GM12864 (cell line): ENCODE results near the gene ZCCHC14.
"Not testable (repeated sequence)": the region's sequence is repeated elsewhere in the genome, so short reads cannot be mapped to it uniquely, and the experiment has no call there.

Experiments used
- DNase-seq: peaks from one replicate; pipeline ENCODE4 v3.0.0-alpha.2; 2011; ENCODE audit warnings: low read depth
- H3K4me3 ChIP-seq: 2 replicates; pipeline ENCODE4 v1.5.1; 2011; ENCODE audit warnings: mild to moderate bottlenecking, low read depth, low read length, control low read depth
- TF ChIP-seq, protein P1 (sequence below): IDR thresholded peaks from 2 replicates; pipeline ENCODE4 v1.5.1; 2011; ENCODE audit warnings: low read depth, mild to moderate bottlenecking, moderate library complexity, low read length, control low read depth, inconsistent platforms; ENCODE audit errors: missing control alignments

Gene ZCCHC14

DNA sequence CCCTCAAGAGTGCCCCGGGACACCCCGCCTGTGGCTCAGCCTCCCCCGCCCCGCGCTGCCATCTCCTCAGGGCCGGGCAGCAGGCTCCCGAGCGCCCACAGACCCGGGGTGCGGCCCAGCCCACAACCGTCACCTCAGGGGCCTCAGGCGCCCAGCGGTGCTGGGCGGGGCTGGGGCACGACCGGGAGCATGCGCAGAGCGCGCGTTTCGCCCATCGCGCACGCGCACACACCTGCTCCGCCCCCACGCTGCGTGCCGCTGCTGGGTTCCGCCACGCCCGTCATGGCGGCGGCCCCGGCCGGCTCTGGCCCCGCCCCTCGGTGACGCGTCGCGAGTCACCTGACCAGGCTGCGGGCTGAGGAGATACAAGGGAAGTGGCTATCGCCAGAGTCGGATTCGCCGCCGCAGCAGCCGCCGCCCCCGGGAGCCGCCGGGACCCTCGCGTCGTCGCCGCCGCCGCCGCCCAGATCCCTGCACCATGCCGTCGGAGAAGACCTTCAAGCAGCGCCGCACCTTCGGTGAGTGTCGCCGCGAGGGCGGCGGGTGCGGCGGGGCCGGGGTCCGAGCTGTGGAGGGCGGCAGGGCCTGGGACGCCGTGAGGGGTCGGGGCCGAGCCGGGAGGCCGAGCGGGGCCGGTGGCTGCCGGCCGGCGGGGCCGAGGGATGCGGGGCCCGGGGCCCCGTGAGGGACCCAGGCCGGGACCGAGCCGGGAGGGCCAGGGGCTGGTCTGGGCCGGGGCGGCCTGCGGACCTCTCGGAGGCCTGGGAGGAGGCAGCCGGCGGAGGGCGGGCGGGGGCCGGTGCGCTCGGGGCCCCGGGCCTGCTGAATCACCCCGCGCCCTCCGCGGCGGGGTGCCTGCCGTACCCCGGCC lies 100.6 kb downstream of the ZCCHC14 start, which contains the start of gene MAP1LC3B:
Gene MAP1LC3B (plus strand): TSS at position 387 of the 871 bp plus-strand sequence. CDS start 92 bp downstream, at position 479.
- TF ChIP-seq, protein P1, sequence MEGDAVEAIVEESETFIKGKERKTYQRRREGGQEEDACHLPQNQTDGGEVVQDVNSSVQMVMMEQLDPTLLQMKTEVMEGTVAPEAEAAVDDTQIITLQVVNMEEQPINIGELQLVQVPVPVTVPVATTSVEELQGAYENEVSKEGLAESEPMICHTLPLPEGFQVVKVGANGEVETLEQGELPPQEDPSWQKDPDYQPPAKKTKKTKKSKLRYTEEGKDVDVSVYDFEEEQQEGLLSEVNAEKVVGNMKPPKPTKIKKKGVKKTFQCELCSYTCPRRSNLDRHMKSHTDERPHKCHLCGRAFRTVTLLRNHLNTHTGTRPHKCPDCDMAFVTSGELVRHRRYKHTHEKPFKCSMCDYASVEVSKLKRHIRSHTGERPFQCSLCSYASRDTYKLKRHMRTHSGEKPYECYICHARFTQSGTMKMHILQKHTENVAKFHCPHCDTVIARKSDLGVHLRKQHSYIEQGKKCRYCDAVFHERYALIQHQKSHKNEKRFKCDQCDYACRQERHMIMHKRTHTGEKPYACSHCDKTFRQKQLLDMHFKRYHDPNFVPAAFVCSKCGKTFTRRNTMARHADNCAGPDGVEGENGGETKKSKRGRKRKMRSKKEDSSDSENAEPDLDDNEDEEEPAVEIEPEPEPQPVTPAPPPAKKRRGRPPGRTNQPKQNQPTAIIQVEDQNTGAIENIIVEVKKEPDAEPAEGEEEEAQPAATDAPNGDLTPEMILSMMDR: no peak
- DNase-seq: peak; percentile 80
- peak within 1 kb of the TSS; percentile 78 for H3K4me3 ChIP-seq

DNA sequence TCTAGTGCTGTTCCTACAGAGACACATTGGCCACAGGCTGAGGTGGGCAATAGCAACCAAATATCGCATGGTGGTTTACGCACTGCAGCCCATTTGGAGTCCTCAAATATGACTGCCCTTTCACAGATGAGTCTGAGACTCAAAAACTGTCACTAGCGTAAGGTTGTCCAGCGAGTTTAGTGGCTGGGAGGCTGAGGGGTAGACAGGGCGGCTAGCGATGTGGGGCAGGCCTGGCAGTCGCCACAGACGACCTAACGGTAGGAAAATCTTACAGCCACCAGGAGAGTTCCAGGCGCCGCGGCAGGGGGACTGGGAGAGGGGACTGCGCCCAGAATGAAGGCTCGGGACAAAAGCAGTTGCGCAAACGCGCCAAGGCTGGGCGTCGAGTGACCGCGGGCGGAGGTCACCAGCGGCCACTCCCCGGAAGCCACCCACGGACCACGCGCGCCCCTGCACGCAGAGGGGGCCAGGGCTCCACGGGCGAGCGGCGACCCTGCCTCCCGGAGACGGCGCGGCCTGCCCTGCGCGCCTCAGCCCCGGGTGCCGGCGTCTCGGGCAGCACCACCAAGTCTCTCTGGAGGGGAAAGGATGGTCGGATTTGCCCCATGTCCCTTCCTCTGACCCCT lies 101.4 kb downstream of the ZCCHC14 start:
- peak overlapping the region; percentile 78 for H3K4me3 ChIP-seq
- no peak for DNase-seq
- TF ChIP-seq, protein P1: no peak

DNA sequence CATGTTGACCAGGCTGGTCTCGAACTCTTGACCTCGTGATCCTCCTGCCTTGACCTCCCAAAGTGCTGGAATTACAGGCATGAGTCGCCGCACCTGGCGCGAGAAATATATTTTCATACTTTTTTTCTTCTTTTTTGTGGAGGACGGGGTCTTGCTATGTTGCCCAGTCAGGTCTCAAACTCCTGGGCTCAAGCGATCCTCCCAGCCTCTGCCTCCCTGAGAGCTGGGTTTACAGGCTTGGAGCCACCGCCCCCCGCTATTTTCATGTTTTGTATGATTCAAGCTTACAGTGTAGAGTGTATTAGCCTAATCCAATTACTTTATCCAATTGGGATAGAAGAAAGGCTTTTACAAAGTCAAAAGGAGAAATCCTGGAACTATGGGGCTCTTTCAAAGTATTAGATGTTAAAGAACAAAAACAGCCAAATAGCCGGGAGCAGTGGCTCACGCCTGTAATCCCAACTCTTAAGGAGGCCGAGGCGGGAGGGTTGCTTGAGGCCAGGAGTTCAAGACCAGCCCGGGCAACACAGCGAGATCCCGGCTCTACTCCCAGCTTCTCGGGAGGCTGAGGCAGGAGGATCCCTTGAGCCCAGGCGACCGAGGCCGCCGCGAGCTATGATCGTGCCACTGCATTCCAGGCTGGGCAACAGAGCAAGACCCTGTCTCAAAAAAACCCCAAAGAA lies 102.0 kb downstream of the ZCCHC14 start:
- no peak for DNase-seq
- H3K4me3 ChIP-seq: peak overlapping the region; percentile 78; the same call in 1 of the 2 replicates
- TF ChIP-seq, protein P1: no peak

DNA sequence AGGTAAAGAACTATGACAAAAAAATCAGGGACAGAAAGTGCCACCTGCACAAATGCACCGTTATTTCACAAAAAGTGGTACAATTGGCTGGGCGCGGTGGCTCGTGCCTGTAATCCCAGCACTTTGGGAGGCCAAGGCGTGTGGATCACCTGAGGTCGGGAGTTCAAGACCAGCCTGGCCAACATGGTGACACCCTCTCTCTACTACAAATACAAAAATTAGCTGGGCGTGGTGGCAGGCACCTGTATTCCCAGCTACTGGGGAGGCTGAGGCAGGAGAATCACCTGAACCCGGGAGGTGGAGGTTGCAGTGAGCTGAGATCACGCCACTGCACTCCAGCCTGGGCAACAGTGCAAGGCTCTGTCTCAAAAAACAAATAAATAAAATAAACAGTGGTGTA lies 102.9 kb downstream of the ZCCHC14 start:
- not testable (repeated sequence) for DNase-seq, H3K4me3 ChIP-seq

DNA sequence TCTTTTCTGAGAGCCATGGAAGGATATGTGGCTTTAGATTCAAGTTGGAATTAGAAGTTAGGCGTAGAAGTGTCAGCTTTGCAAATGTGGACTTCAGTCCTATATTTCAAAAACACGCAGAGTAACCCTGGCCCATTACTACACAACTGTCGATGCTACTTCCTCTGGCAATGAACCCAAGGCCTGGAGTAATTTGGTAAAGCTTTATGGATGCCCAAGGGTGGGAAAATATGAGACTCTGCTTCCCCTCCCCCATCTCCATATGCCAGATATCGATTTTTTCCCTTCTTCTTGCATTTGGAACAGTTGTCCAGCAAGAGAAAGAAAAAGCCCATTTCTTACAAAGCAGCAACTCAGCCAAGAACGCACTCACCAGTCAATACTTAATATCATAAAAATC lies 103.6 kb downstream of the ZCCHC14 start:
- no peak for DNase-seq
- TF ChIP-seq, protein P1: no peak
- no peak overlapping the region for H3K4me3 ChIP-seq

DNA sequence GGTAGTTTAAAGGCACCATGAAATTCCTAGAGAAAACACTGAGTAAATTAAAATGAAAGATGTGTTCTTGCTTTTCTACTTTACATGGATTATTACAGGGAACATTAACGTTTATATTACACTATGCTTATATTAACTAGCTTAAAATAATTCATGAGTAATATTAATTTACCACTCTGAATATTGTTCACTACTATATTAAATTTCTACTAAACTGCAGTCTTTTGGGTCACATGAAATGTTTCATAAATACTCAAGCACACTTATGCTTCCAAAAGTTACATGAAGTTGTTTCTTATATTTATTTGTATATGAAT lies 104.0 kb downstream of the ZCCHC14 start:
- no peak for DNase-seq
- H3K4me3 ChIP-seq: no peak overlapping the region; the same call in 1 of the 2 replicates
- TF ChIP-seq, protein P1: no peak
